Mesodermal cell (in vitro differentiated cells): ENCODE data around the gene SMAD3.

Source experiments
- H3K27ac ChIP-seq: 2 replicates; pipeline ENCODE4 v1.7.0; 2013; ENCODE audit warnings: mild to moderate bottlenecking, low read depth, low read length, moderate library complexity; ENCODE audit not compliant: severe bottlenecking
- H3K36me3 ChIP-seq: 2 replicates; pipeline ENCODE4 v1.7.1; 2013; ENCODE audit warnings: mild to moderate bottlenecking, low read length, moderate library complexity; ENCODE audit not compliant: control insufficient read depth, insufficient read depth
- H3K4me1 ChIP-seq: one replicate; pipeline ENCODE4 v1.7.1; 2013; ENCODE audit warnings: mild to moderate bottlenecking, low read length; ENCODE audit not compliant: insufficient read depth, control insufficient read depth, poor library complexity, severe bottlenecking
- H3K4me3 ChIP-seq: 2 replicates; pipeline ENCODE4 v1.7.0; 2013; ENCODE audit warnings: low read length, control low read depth, mild to moderate bottlenecking; ENCODE audit not compliant: insufficient read depth, poor library complexity, severe bottlenecking; ENCODE audit errors: extremely low read depth
- H3K9me3 ChIP-seq: 2 replicates; pipeline ENCODE4 v1.7.1; 2013; ENCODE audit warnings: mild to moderate bottlenecking, low read length, moderate library complexity; ENCODE audit not compliant: control insufficient read depth
- WGBS, 2 experiments: methylation state at CpG; one replicate each; pipeline ENCODE4 v1.1.5; 2013; ENCODE audit warnings: missing lambda C conversion rate in 2 of 2; ENCODE audit not compliant: insufficient coverage in 2 of 2; 5-methylcytosine and 5-hydroxymethylcytosine counted together

SMAD3 gene

GRCh38 chr15:67171471-67171870, 106.1 kb downstream of the SMAD3 start:
- Histone ChIP-seq H3K4me3 (no peak overlapping the region), H3K4me1 (peaks cover 18% of the 10 kb centered on the region), H3K36me3 (peaks cover 68% of the 10 kb centered on the region), H3K27ac (no peak overlapping the region), H3K9me3 (no peaks in the 10 kb centered on the region)
- 92 to 100% methylated on average over 3 to 4 of the region's 4 CpGs for WGBS, 2 experiments

DNA sequence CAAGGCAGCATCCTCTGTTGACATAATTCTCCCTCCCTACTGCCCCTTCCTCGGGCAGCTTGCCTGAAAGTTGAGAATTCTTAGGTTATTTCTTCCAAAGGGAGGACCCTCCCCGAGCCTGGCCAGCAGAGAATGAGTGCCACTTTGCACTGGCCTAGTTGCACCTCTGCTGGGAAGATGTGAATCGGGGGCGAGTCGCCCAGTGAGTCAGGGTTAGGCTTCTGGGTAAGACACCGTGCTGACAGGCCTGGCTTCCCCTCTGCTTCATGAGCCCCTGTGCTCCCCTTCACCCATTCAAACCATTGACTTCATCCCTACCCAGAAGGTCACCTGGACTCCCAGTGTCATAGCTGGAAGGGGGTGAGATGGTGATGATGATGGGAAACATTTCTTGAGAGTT, 106.8 kb downstream of the SMAD3 start:
- no peak overlapping the region for H3K27ac ChIP-seq
- no peaks in the 10 kb centered on the region for H3K9me3 ChIP-seq
- H3K4me3 ChIP-seq, result no peak overlapping the region
- H3K36me3 ChIP-seq, result peaks cover 67% of the 10 kb centered on the region
- 91 to 94% methylated on average over 4 to 5 of the region's 6 CpGs for WGBS, 2 experiments
- peaks cover 21% of the 10 kb centered on the region for H3K4me1 ChIP-seq

- Histone ChIP-seq H3K36me3 (peaks cover 58% of the 10 kb centered on the region), H3K27ac (no peak overlapping the region), H3K9me3 (no peaks in the 10 kb centered on the region), H3K4me1 (peaks cover 27% of the 10 kb centered on the region), H3K4me3 (no peak overlapping the region)
- 95 to 100% methylated on average over 7 to 8 of the region's 8 CpGs for WGBS, 2 experiments
Measured at GRCh38 chr15:67173005-67173404, 107.6 kb downstream of the SMAD3 start.

DNA sequence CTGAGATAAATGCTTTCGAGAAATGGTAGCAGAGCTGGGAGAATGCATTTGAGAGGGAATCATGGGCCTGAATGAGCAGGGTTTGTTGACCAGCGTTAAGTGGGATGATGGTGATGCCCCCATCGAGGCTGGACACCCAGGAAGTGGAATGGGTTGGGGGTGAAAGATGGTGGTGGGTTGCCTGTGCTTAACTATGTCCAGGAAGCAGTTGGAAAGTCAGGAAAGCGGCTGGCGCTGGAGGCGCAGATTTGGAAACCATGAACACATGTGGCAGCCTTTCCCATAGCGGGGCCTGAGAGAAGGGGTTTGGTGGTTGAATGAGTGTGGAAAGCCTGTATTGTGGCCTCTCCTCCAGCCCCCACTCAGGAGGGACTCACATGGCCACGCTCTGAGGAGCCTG, 108.4 kb downstream of the SMAD3 start:
- Histone ChIP-seq H3K9me3 (no peaks in the 10 kb centered on the region), H3K4me1 (peaks cover 32% of the 10 kb centered on the region), H3K4me3 (no peak overlapping the region), H3K27ac (no peak overlapping the region), H3K36me3 (peaks cover 51% of the 10 kb centered on the region)
- WGBS, 2 experiments, result 90 to 93% methylated on average over 4 to 8 of the region's 8 CpGs

DNA sequence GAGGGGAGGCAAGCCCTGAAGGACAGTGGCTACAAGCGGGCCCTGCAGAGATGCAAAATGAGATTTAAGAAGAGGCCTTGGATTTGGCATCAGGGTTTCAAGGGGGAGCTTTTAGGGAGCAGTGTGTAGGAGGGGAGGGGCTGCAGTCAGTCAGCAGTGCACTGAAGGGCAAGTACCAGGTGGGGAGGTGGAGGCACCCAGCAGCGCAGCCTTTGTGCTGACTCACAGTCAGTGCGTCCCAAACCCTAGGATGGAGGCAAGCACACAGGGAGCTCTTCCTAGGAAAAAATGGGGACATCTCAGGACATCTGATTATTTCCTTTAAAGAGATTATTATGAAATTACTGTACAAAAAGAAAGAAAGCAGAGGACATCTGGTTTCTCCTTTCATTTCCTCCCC, 109.0 kb downstream of the SMAD3 start:
- no peak overlapping the region for H3K27ac ChIP-seq
- H3K4me3 ChIP-seq, result no peak overlapping the region
- peaks cover 51% of the 10 kb centered on the region for H3K36me3 ChIP-seq
- 100% methylated on average over 1 to 2 of the region's 3 CpGs for WGBS, 2 experiments
- no peaks in the 10 kb centered on the region for H3K9me3 ChIP-seq
- peaks cover 38% of the 10 kb centered on the region for H3K4me1 ChIP-seq

DNA sequence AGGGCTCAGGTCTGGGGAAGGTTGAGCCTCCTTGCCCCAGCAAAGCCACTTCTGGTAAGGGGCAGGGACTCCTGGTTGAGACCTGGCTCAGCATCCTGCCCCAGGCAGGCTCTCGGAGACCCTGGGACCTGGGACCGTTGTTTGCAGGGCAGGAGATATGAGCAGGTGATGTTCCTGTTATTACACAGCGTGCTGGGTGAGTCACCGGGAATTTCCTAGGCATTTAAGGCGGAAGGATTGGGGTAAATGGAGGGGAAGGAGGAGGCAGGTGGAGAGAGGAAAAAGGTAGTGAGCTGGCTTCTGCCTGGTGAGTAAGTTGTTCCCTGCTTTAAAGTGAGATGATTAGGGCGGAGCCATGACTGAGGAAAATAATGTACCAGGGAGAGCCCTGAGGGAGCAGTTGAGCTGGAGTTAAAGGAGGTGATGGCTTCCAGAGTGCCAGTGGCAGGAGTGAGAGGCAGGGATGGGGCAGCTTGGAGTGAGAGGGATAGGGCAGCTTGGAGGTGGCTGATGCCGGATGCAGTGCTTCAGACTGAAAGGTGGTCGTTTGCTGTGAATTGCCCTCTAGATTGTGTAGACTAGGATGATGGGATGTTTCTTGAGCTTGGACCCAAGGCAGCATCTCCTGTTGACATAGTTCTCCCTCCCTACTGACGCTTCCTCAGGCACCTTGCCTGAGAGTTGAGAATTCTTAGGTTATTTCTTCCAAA, 109.6 kb downstream of the SMAD3 start:
- peaks cover 54% of the 10 kb centered on the region for H3K36me3 ChIP-seq
- 78% methylated on average over 7 to 8 of the region's 9 CpGs for WGBS, 2 experiments
- H3K27ac ChIP-seq, result no peak overlapping the region

DNA sequence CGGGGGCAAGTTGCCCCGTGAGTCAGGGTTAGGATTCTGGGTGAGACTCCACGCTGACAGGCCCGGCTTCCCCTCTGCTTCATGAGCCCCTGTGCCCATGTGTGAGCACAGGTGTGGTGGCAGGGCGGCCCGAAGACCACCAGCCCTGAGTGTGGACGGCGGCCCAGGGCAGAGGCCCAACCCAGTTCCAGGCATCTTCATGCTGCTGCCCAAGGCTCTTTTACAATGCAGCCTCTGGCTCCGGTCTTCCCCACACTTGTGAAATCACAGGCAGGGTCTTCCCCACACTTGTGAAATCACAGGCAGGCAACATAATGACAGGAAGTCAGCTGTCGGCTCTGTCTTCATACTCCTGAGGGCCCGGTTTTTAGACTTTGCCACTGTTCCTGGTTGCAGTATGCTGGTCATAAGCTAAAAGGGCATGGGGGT, 110.3 kb downstream of the SMAD3 start:
- WGBS, 2 experiments, result 83 to 87% methylated on average over 10 to 11 of the region's 11 CpGs
- H3K36me3 ChIP-seq, result peaks cover 56% of the 10 kb centered on the region
- H3K4me1 ChIP-seq, result peaks cover 45% of the 10 kb centered on the region
- no peak overlapping the region for H3K27ac ChIP-seq
- H3K4me3 ChIP-seq, result no peak overlapping the region
- H3K9me3 ChIP-seq, result no peaks in the 10 kb centered on the region

More for the DNA sequence above, 109.6 kb downstream of the SMAD3 start:
- no peak overlapping the region for H3K4me3 ChIP-seq
- no peaks in the 10 kb centered on the region for H3K9me3 ChIP-seq
- peaks cover 41% of the 10 kb centered on the region for H3K4me1 ChIP-seq

GRCh38 chr15:67176195-67176971, 111.0 kb downstream of the SMAD3 start:
- H3K36me3 ChIP-seq, result peaks cover 54% of the 10 kb centered on the region
- WGBS, 2 experiments, result 70 to 79% methylated on average over 11 to 13 of the region's 14 CpGs
- no peak overlapping the region for H3K4me3 ChIP-seq
- no peak overlapping the region for H3K27ac ChIP-seq
- no peaks in the 10 kb centered on the region for H3K9me3 ChIP-seq
- H3K4me1 ChIP-seq, result peaks cover 45% of the 10 kb centered on the region

DNA sequence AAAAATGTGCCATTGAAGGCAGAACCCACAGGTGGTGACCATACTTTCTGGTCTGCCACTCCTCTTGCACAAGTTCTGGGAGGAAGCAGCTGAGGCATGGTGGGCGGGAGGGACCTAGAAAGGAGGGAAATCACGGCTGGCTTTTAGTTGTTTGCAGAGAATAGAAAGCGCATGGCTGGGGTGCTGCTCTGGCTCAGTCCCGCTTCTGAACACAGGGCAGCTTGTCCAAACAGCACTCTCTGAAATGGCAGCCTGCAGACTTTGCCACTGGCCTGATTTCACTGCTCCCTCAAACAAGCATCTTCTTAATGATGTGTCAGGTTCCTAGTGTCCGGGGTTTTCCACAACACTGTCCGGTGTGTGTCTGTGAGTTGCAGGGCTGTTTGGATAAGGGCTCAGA, 112.3 kb downstream of the SMAD3 start:
- Histone ChIP-seq H3K4me3 (no peak overlapping the region), H3K27ac (peak overlapping the region; percentile 86), H3K4me1 (peaks cover 45% of the 10 kb centered on the region), H3K9me3 (no peaks in the 10 kb centered on the region), H3K36me3 (peaks cover 53% of the 10 kb centered on the region)
- WGBS, 2 experiments, result 86 to 95% methylated on average over 3 to 5 of the region's 6 CpGs

- Histone ChIP-seq H3K36me3 (peaks cover 51% of the 10 kb centered on the region), H3K27ac (peak overlapping the region; percentile 86)
- 68 to 72% methylated on average over 10 to 11 of the region's 11 CpGs for WGBS, 2 experiments
Measured at GRCh38 chr15:67178569-67179210, 113.3 kb downstream of the SMAD3 start.

More at GRCh38 chr15:67178569-67179210, 113.3 kb downstream of the SMAD3 start:
- no peaks in the 10 kb centered on the region for H3K9me3 ChIP-seq
- H3K4me3 ChIP-seq, result no peak overlapping the region
- H3K4me1 ChIP-seq, result peaks cover 44% of the 10 kb centered on the region
